Fibroblast of skin of left quadriceps (primary cell): ENCODE results near the gene MC1R.
"Not testable (repeated sequence)": the region's sequence is repeated elsewhere in the genome, so short reads cannot be mapped to it uniquely, and the experiment has no call there.

ENCODE experiments used
- DNase-seq, 2 experiments: peaks; one replicate each; pipeline ENCODE4 v3.0.0-alpha.2; 2013; ENCODE audit warnings: low read depth in 2 of 2

The MC1R gene

GRCh38 chr16:89958596-89958995 is 39.9 kb downstream of the MC1R start:
- DNase-seq: no peak

- DNase-seq: no peak
Observed at GRCh38 chr16:89960966-89961365, 42.3 kb downstream of the MC1R start.

GRCh38 chr16:89961920-89962319 is 43.3 kb downstream of the MC1R start:
- DNase-seq: no peak

DNA sequence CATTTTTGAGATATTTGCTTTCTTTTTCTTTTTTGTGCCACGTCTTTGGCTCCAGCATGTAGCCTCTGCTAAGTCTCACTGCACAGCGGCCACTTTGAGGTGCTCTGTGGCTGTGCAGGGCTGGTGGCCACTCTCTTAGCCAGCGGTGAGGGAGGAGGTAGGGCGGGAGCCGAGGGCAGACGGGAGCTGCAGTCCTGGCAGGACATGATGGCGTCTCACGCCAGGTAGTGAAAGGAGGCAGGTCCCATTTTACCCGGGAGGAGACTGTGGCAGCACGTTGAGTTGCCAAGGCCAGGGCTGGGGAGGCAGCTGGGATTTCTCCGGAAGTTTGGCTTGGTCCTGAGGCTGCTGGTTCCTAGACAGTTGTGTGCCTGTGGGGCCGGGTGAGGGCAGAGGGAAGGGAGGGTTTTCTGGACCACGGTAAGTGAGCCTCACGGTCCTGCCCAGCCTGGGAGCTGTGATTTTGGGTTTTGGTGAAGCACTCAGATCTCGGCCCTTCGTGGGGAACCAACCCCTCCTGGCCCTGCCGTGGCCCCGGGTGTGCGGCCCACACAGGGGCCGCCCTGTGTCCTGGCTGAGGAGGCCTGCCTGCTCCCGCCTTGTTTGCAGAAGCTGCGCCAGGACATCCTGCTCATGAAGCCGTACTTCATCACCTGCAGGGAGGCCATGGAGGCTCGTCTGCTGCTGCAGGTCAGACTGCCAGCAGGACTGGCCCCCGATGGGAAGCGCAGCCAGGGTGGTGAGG is 44.3 kb downstream of the MC1R start:
- DNase-seq: no peak

DNA sequence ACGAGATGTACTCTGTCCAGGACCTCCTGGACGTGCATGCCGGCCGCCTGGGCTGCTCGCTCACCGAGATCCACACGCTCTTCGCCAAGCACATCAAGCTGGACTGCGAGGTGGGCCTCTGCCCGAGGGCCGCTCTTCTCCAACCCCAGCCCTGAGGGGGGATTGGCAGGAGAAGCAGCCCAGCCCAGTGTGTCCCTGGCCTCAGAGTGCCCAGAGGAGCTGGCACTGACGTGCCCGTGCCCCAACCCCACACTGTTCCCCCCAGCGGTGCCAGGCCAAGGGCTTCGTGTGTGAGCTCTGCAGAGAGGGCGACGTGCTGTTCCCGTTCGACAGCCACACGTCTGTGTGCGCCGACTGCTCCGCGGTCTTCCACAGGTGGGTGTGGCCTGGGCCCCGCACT is 45.5 kb downstream of the MC1R start:
- DNase-seq: no peak

GRCh38 chr16:89965447-89966225 is 47.0 kb downstream of the MC1R start:
- no peak for DNase-seq

GRCh38 chr16:89966756-89967155 is 48.1 kb downstream of the MC1R start:
- DNase-seq: no peak

GRCh38 chr16:89967436-89967835 is 48.8 kb downstream of the MC1R start:
- DNase-seq: not testable (repeated sequence)

GRCh38 chr16:89968074-89968473 is 49.4 kb downstream of the MC1R start:
- not testable (repeated sequence) for DNase-seq

GRCh38 chr16:89969741-89970410 is 51.2 kb downstream of the MC1R start:
- no peak for DNase-seq
